H9 (cell line): ENCODE data around the gene TMEM273. TPM values are rescaled to one million over a fixed set of nuclear protein-coding genes. Genes with fewer than 3 reads are reported as not detected.

Source experiments
- DNase-seq: peaks from one replicate; pipeline ENCODE4 v3.0.0-alpha.2; 2017
- H2AFZ ChIP-seq: one replicate; pipeline ENCODE4 v1.6.1; 2013; ENCODE audit warnings: mild to moderate bottlenecking, low read length, control low read depth, moderate library complexity
- H2AK5ac ChIP-seq: 2 replicates; pipeline ENCODE4 v1.6.1; 2013; ENCODE audit warnings: low read length, control low read depth, mixed read lengths; ENCODE audit not compliant: insufficient read length
- H2BK120ac ChIP-seq: one replicate; pipeline ENCODE4 v1.6.1; 2013; ENCODE audit warnings: low read depth, mild to moderate bottlenecking, low read length, control low read depth, inconsistent platforms; ENCODE audit not compliant: poor library complexity, severe bottlenecking
- H2BK12ac ChIP-seq: 2 replicates; pipeline ENCODE4 v1.6.1; 2013; ENCODE audit warnings: low read length, control low read depth, mixed read lengths, low read depth; ENCODE audit not compliant: insufficient read length
- H2BK15ac ChIP-seq: 2 replicates; pipeline ENCODE4 v1.6.1; 2013; ENCODE audit warnings: low read depth, low read length, control low read depth
- H2BK20ac ChIP-seq: one replicate; pipeline ENCODE4 v1.6.1; 2013; ENCODE audit warnings: low read depth, mild to moderate bottlenecking, low read length, control low read depth, inconsistent platforms; ENCODE audit not compliant: poor library complexity, severe bottlenecking
- H2BK5ac ChIP-seq: 2 replicates; pipeline ENCODE4 v1.6.1; 2013; ENCODE audit warnings: low read length, control low read depth, mixed read lengths; ENCODE audit not compliant: insufficient read length
- H3K14ac ChIP-seq: 2 replicates; pipeline ENCODE4 v1.6.1; 2013; ENCODE audit warnings: low read length, control low read depth; ENCODE audit not compliant: insufficient read depth
- H3K18ac ChIP-seq: 2 replicates; pipeline ENCODE4 v1.6.1; 2013; ENCODE audit warnings: low read depth, mild to moderate bottlenecking, mixed read lengths, low read length, control low read depth; ENCODE audit not compliant: insufficient read length
- H3K23ac ChIP-seq: 2 replicates; pipeline ENCODE4 v1.6.1; 2013; ENCODE audit warnings: low read length, control low read depth, mixed read lengths, low read depth; ENCODE audit not compliant: insufficient read length
- H3K23me2 ChIP-seq: 2 replicates; pipeline ENCODE4 v1.6.1; 2013; ENCODE audit warnings: low read depth, mild to moderate bottlenecking, mixed read lengths, low read length, control low read depth; ENCODE audit not compliant: insufficient read length, poor library complexity, severe bottlenecking
- H3K27ac ChIP-seq: 2 replicates; pipeline ENCODE4 v1.5.1; 2013; ENCODE audit warnings: low read length, control low read depth, mixed read lengths, low read depth; ENCODE audit not compliant: insufficient read length
- H3K27me3 ChIP-seq: 2 replicates; pipeline ENCODE4 v1.6.1; 2013; ENCODE audit warnings: low read length, control low read depth, inconsistent platforms; ENCODE audit not compliant: insufficient read depth
- H3K4ac ChIP-seq: 2 replicates; pipeline ENCODE4 v1.6.1; 2013; ENCODE audit warnings: low read depth, mild to moderate bottlenecking, control low read depth, inconsistent platforms, low read length, moderate library complexity
- H3K4me1 ChIP-seq: 2 replicates; pipeline ENCODE4 v1.6.1; 2013; ENCODE audit warnings: low read length, control low read depth, inconsistent platforms; ENCODE audit not compliant: insufficient read depth
- H3K4me2 ChIP-seq: 2 replicates; pipeline ENCODE4 v1.6.1; 2013; ENCODE audit warnings: low read length, control low read depth, mixed read lengths; ENCODE audit not compliant: insufficient read length, insufficient read depth
- H3K56ac ChIP-seq: 2 replicates; pipeline ENCODE4 v1.6.1; 2013; ENCODE audit warnings: low read depth, mild to moderate bottlenecking, mixed read lengths, low read length, control low read depth; ENCODE audit not compliant: insufficient read length
- H3K79me1 ChIP-seq: 2 replicates; pipeline ENCODE4 v1.6.1; 2013; ENCODE audit warnings: low read depth, mild to moderate bottlenecking, moderate library complexity, low read length, control low read depth, inconsistent platforms; ENCODE audit not compliant: insufficient read depth, poor library complexity, severe bottlenecking
- H3K79me2 ChIP-seq: 2 replicates; pipeline ENCODE4 v1.6.1; 2013; ENCODE audit warnings: low read length, control low read depth, inconsistent platforms; ENCODE audit not compliant: insufficient read depth
- H3K9ac ChIP-seq: 2 replicates; pipeline ENCODE4 v1.6.1; 2013; ENCODE audit warnings: low read length, control low read depth, mixed read lengths; ENCODE audit not compliant: insufficient read length; ENCODE audit errors: extremely low read depth
- H3K9me3 ChIP-seq: one replicate; pipeline ENCODE4 v1.6.1; 2013; ENCODE audit warnings: low read depth, low read length, inconsistent platforms; ENCODE audit not compliant: control insufficient read depth
- H3T11ph ChIP-seq: one replicate; pipeline ENCODE4 v1.6.1; 2013; ENCODE audit warnings: mild to moderate bottlenecking, low read length, control low read depth, inconsistent platforms
- H4K20me1 ChIP-seq: one replicate; pipeline ENCODE4 v1.6.1; 2013; ENCODE audit not compliant: control insufficient read depth, insufficient read length, insufficient read depth
- H4K5ac ChIP-seq: 2 replicates; pipeline ENCODE4 v1.6.1; 2013; ENCODE audit warnings: low read depth, mild to moderate bottlenecking, mixed read lengths, low read length, control low read depth; ENCODE audit not compliant: insufficient read length
- H4K8ac ChIP-seq: replicated peaks from 2 replicates; pipeline ENCODE4 v1.6.1; 2013; ENCODE audit warnings: low read length, control low read depth, mixed read lengths, low read depth; ENCODE audit not compliant: insufficient read length
- H4K91ac ChIP-seq: 2 replicates; pipeline ENCODE4 v1.6.1; 2013; ENCODE audit warnings: low read depth, mild to moderate bottlenecking, moderate library complexity, mixed read lengths, low read length, control low read depth; ENCODE audit not compliant: insufficient read length
- H3K27ac Mint-ChIP-seq, 3 experiments: 2 replicates in 2 of 3; 3 replicates in 1 of 3; pipeline ENCODE4 v1.8.0; 2020 to 2021; ENCODE audit warnings: mixed read lengths in 3 of 3, mild to moderate bottlenecking in 1 of 3, moderate library complexity in 1 of 3
- H3K27me3 Mint-ChIP-seq: 2 replicates; pipeline ENCODE4 v1.8.0; 2021; ENCODE audit warnings: low read depth, mild to moderate bottlenecking, moderate library complexity, mixed read lengths
- H3K36me3 Mint-ChIP-seq, 3 experiments: 2 replicates in 2 of 3; 3 replicates in 1 of 3; pipeline ENCODE4 v1.8.0; 2020 to 2021; ENCODE audit warnings: low read depth in 3 of 3, mixed read lengths in 3 of 3; ENCODE audit not compliant: insufficient read depth in 1 of 3
- H3K4me1 Mint-ChIP-seq, 2 experiments: 2 replicates each; pipeline ENCODE4 v1.8.0; 2020; ENCODE audit warnings: mixed read lengths in 2 of 2
- H3K4me3 Mint-ChIP-seq, 2 experiments: 2 replicates in 1 of 2; 3 replicates in 1 of 2; pipeline ENCODE4 v1.8.0; 2020 to 2021; ENCODE audit warnings: mild to moderate bottlenecking in 2 of 2, mixed read lengths in 2 of 2, moderate library complexity in 1 of 2
- H3K9me3 Mint-ChIP-seq, 2 experiments: 2 replicates in 1 of 2; 3 replicates in 1 of 2; pipeline ENCODE4 v1.8.0; 2020; ENCODE audit warnings: mild to moderate bottlenecking in 2 of 2, mixed read lengths in 2 of 2, moderate library complexity in 1 of 2
- WGBS: extraction: QIAGEN DNeasy Blood & Tissue Kit; methylation state at CpG from one replicate; pipeline ENCODE4 v1.1.7; 2013; ENCODE audit warnings: missing lambda C conversion rate, low lambda C conversion rate, mixed read lengths; ENCODE audit not compliant: insufficient read length; ENCODE audit errors: extremely low coverage; 5-methylcytosine and 5-hydroxymethylcytosine counted together
- total RNA-seq: library from RNA; stranded (reverse); gene quantifications from 2 replicates; pipeline ENCODE4 v1.2.1, GENCODE V29; 2021
- TF ChIP-seq, protein P1 (sequence below): fragments of 200-600 bp; sonication (generic); conservative IDR thresholded peaks from 3 replicates; pipeline ENCODE4 v1.8.0; 2021; ENCODE audit warnings: antibody characterized with exemption, mild to moderate bottlenecking

Gene TMEM273
- total RNA-seq, 1 experiment from 2014 or later, result not detected

DNA sequence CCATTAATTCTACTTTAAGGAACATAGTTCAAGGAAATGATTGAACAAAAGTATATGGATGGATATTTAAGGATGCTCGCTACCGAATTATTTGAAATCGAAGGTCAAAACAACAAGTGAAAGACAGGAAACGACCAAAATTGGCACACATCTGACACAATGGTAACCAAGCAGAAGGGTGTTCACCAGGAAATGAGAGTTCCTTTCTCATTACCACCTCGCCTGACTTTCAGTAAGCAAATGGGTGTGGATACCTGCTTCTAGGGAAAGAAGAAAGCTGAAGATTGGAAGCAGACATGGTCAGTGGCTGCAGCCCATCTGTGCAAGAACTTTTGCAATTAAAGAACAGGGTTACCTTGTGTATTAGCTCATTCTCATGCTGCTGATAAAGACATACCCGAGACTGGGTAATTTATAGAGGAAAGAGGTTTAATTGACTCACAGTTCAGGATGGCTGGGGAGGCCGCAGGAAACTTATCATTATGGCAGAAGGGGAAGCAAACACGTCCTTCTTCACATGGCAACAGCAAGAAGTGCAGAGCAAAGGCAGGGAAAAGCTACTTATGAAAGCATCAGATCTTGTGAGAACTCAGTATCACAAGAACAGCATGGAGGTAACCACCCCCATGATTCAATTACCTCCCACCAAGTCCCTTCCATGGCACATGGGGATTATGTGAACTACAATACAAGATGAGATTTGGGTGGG is 6.2 kb upstream of the TMEM273 start:
- Mint-ChIP-seq H3K27me3 (peaks cover 15% of the 10 kb centered on the region), H3K27ac (no peak overlapping the region), H3K36me3 (no peaks in the 10 kb centered on the region), H3K9me3 (no peaks in the 10 kb centered on the region), H3K4me3 (no peak overlapping the region), H3K4me1 (no peaks in the 10 kb centered on the region)
- no peak overlapping the region for H3T11ph ChIP-seq
- H3K79me1 ChIP-seq, result no peaks in the 10 kb centered on the region
- no peak overlapping the region for H2BK12ac ChIP-seq
- no peak overlapping the region for H2BK15ac ChIP-seq
- H2AK5ac ChIP-seq, result no peak overlapping the region
- H3K4me2 ChIP-seq, result no peak overlapping the region
- no peaks in the 10 kb centered on the region for H3K79me2 ChIP-seq
- no peak overlapping the region for H3K27ac ChIP-seq
- H3K23ac ChIP-seq, result no peak overlapping the region
- H3K4ac ChIP-seq, result no peak overlapping the region
- H3K9ac ChIP-seq, result no peak overlapping the region
- no peak overlapping the region for H2BK20ac ChIP-seq
- no peak overlapping the region for H4K5ac ChIP-seq
- no peaks in the 10 kb centered on the region for H3K27me3 ChIP-seq
- no peaks in the 10 kb centered on the region for H4K20me1 ChIP-seq
- no peak overlapping the region for H3K56ac ChIP-seq
- WGBS, result no CpG with 5 or more reads among the region's 8 CpGs
- no peak overlapping the region for H2BK120ac ChIP-seq
- no peak for DNase-seq
- no peak overlapping the region for H2BK5ac ChIP-seq
- TF ChIP-seq, protein P1, sequence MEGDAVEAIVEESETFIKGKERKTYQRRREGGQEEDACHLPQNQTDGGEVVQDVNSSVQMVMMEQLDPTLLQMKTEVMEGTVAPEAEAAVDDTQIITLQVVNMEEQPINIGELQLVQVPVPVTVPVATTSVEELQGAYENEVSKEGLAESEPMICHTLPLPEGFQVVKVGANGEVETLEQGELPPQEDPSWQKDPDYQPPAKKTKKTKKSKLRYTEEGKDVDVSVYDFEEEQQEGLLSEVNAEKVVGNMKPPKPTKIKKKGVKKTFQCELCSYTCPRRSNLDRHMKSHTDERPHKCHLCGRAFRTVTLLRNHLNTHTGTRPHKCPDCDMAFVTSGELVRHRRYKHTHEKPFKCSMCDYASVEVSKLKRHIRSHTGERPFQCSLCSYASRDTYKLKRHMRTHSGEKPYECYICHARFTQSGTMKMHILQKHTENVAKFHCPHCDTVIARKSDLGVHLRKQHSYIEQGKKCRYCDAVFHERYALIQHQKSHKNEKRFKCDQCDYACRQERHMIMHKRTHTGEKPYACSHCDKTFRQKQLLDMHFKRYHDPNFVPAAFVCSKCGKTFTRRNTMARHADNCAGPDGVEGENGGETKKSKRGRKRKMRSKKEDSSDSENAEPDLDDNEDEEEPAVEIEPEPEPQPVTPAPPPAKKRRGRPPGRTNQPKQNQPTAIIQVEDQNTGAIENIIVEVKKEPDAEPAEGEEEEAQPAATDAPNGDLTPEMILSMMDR, result no peak
- H4K91ac ChIP-seq, result no peak overlapping the region
- no peak overlapping the region for H3K14ac ChIP-seq
- no peaks in the 10 kb centered on the region for H3K4me1 ChIP-seq
- H3K18ac ChIP-seq, result no peak overlapping the region
- H2AFZ ChIP-seq, result no peak overlapping the region
- no peak overlapping the region for H4K8ac ChIP-seq
- H3K9me3 ChIP-seq, result no peaks in the 10 kb centered on the region
- H3K23me2 ChIP-seq, result no peaks in the 10 kb centered on the region
